NCI-H526 (cell line): ENCODE measurements around the gene IPO8.

Experiments
- DNase-seq, 2 experiments: peaks; one replicate each; lab custom pipeline; 2025; lab: John Stamatoyannopoulos, UW

Gene IPO8

DNA sequence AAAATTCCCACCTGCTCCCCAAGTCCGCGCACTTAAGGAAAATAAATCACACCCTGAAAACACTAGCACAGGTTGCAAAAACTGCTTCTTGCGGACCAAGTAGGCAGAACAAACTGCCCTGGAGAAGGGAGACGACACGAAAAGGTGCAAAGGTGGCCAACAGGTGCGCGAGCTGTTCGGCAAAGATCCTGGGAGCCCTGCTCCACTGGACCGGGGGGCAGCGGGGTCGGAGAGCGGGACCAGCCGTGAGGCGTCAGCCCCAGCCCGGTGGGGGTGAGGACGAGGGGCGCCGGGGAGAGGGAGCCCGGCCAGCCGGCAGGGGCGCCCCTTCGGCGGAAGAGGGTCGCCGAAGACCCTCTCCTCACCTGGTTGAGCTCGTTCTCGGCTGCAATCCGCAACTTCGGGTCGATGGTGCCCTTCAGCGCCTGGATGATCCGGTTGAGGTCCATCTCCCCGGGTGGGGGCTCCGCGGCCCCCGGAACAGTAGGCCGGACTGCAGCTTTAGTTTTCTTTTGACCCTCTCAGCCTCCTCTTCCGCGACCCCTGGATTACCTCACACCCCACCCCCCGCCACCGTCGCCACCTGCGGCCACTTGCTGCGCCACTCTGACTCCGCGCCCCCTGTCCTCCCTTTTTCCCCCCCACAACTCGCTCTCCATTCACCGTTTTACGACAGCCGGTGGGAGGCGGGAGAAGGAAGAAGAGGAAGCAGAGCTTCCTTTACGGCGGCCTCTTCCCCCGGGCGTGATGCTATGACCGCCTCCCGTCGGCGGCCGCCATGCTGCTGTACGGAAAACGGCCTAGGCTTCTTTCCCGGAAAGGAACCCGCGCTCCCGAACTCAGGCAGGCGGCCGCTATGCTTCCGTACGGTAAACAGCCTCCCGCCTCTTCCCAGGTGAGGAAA is at the start of gene IPO8:
Gene IPO8, minus strand, starts transcription at position 671 of the 904 bp plus-strand sequence. Its CDS starts 222 bp downstream, at position 449.
- peak; percentile 91 to 94 for DNase-seq

DNA sequence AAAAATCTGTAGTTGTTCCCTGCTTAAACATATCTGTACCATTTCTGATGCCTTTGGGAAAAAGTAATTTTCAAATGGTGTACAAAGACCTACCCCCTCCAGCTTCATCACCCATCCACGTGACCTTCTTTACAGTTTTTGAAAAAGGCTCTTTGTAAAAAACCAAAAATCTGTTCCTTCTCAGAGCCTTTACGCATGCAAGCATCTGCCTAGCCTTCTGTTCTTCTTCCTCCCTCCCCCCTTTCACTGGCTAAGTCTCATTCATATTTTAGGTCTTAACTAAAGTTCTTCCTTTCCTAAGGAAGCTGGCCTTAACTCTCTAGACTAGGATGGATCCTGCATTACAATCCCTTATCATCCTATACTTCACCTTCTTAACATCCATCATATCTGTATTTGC is 48.7 kb upstream of the IPO8 start:
- DNase-seq: no peak

DNA sequence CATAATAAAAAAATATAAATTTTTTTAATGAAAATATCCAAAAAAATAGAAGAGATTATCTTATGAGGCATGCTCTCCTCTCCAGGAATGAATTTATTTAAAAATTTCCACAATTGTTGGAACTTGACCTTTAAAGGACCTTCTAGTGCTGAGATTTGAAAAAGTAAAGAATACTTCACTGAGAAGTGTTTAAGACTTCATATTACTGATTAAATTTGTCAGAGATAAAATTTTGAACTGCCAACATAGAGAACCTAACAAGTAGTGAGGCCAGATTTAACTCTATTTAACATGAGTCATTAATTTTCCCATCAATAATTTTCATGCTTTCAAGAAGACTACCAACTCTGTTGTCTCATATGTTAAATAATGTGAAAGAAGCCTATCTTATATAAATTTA is 44.6 kb upstream of the IPO8 start:
- no peak for DNase-seq

DNA sequence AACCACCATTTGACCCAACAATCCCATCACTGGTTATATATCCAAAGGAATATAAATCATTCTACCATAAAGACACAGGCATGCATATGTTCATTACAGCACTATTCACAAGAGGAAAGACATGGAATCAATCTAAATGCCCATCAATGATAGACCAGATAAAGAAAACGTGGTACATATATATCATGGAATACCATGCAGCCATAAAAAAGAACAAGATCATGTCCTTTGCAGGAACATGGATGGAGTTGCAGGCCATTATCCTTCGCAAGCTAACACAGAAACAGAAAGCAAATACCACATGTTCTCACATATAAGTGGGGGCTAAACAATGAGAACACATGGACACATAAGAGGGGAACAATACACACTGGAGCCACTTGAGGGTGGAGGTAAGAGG is 43.4 kb upstream of the IPO8 start:
- no peak for DNase-seq

DNA sequence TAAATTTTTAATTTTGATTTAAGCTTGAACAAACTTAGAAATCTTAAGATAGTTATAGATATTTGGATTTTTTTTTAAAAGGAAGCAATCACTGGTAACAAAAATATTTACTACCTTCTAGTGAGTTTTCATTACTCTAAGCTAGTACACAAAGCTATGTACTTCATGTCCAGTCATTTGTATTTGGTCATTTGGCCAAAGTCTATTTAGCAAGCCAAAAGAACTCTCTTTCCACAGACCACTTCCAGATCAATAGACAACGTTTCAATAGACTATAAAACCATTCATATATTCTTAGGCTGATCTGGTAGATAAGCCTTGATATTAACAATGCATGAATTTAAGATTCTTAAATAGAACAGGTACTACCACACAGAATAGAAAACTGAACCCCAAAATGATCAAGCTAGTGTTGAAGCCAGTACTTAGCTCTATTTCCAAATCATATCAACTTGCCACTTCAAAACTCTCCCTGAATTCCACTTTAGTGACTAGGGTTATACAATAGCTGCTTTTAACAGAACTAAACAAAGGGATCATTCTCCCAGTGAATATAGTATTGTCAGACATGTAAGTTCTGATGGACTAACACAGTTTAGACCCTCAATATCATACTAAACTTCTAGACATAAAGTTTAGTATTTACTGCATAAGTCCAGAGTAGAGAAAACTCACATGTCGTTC is 37.4 kb upstream of the IPO8 start:
- DNase-seq: no peak

DNA sequence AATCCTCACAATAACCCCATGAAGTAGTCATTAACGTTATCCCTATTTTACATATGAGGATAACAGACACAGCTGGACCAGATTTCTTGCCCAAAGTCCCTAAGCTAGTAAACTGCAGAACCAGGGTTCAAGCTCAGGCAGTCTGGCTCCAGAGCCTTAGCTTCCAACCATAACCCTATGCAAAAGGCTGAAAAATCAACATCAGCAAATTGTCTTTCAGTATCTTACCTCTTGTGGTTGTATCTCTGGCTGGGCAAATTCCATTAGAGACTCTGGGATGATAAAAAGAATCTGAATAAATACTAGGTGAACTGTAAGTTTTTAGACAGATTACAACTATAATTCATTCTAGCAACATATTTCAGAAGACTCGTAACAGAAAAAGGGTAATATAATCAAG is 34.3 kb upstream of the IPO8 start:
- no peak for DNase-seq

DNA sequence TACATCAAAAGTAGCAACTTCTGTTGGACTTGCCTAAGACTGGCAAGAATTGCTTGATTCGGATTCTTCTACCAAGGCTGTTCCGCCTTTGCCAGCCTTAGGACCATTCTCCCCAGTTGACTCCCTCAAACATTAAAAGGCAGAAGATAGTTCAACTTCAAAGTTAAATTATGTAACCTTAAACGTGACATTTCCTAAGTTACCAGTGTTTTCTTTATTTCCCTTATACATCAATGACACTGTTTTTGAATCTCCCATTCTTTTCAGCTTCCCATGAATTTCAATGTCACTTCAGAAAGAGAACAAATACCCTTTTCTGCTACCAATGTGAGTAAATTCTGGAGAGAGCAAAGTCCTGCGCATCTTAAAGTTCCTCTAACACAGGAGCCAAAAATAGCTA is 33.9 kb upstream of the IPO8 start:
- no peak for DNase-seq

DNA sequence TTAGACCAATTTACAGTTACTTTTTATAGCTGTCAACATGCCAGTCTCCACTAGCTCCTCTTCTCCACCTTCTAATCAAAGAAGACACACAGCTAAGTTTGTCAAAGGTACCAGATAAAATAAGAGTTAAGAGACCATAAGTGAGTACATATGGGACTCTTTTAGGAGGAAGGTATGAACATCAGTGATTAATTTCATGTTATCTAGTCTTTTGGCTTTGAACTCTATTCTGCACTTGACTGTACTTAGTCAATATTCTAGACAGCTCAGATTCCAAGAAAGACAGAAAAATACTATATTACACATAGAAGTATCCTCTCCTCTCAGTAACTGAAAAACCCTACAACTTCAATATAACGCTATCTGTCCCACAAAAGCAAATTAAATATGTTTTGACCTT is 31.0 kb upstream of the IPO8 start:
- no peak for DNase-seq

DNA sequence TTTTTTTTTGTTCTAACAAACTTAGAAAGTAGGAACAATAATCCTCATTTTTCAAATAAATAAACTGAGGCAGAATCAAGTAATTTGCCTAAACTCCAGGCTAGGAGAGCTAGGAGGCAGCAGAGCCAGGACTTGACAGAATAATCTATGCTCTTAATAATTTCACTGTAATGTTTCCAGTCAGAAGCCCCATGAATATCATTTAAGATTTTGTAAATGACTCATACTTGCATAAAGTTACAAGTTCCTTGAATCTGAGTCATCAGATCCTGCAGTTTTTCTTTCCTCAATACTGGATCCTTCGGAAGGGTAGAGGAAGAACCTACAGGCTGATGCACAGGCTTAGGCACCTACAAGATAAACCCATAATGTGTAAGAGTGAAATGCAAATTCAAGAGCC is 30.1 kb upstream of the IPO8 start:
- no peak for DNase-seq

DNA sequence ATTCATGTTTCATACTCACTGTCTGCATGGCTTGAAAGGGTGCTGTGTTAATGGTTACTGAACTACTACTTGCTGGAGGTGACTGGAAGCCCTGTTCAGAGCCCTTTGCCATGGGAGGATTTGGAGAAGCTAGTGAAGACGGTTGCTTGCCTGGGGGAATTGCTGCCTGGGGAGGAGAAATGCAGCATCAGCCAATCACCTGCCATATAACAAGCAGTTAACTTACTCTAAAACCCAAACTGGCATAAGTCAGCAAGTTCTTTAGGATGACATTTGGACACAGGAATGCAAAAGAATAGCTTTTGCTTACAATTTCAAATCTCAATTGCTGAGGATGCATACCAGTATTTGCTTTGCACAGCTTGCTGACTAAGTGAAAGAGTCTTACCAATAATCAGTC is 23.4 kb upstream of the IPO8 start:
- DNase-seq: no peak

DNA sequence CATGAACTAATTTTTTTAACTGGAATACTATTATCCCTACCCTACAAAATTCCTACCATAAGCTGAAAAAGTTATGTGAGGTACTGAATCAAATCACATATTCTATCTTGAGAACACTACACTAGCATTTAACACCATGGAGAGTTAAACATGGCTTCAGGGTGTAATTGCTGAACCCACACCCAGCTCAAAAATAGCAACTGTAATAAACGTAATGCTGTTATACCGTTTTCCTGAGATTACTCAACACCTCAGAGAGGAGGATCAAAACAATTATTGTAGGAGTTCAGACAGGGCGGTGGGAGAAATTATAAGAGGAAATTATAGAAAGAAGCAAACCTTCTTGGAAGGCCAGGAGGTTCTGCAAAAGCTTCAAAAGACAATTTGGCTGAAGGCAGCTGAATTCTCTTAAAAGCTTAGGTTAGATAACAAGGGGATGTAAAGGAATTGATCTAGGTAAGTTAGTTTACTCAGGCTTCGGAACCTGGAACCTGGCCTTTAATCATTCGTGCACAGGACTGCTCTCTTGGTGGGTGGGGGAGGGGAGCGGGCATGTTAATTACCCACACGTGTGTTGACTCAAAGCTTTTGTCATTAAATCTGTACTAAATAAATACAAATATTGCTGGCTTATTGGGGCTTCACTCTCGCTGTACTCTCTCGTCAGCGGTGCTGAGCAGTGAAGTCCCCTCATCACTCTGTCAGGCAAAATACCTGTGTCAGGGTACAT is 12.1 kb upstream of the IPO8 start:
- no peak for DNase-seq

DNA sequence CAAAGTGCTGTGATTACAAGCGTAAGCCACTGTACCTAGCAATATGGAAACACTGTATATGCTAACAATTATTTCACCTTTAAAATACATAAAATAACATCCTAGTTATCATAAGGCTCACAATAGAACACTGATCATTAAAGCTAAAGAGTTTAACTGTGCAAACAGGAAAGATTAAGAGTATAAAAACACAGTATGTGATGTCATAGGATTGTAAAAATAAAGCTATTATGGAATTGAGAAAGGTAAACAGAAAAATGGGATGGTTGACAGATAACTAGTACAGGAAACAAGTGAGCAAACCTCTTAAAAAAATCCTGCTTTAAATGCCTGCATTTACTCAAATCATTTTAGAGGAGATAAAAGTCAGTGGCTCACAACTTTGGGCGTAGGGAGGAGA is 10.8 kb upstream of the IPO8 start:
- no peak for DNase-seq

DNA sequence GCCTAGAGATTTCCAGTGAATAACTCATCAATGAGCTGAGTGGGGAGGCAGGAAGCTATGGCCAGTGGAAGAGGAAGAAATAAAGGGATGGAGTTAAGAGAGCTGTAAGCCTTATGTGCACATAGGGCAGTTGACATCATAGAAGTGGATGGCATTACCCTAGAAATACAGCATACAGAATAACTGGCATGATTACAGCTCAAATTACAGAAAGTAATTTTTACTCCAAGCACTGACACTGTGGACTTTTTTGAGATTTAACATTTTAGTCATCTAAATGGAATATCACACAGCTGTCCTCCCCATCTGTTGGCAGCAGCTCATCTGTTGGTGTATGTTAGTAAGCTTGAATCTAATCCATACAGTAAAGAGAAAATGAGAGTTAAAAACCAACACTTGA is 5.4 kb upstream of the IPO8 start:
- no peak for DNase-seq

DNA sequence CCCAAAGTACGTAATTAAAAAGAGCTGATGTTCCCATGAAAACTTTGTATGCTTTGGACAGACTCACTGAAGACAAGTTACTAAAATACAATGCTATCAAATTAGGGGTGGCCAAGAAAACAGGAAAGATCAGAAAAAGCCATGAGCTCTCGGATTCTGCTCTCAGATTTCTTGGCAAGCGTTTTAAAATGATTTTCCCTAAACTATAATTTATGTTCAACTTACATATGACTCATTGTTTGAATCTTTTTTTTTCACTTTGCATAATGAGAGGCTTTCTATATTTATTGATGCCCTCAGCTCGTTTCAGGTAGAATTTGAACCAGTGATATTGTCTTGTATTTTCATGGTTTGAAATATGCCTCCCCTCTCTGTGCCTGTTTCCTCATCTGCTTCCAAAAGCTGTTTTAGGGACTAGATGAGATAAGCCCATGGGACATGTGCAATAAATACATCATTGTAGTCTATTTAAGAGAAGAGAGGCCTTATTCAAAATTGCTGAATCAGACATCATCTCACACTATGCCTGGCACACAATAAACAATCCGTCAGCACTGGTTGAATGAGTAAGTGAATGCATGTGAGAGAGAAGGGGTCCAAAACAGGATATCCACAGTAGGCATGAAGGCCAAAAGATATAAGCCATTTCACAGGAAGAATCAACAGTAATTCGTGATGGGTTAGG is 4.7 kb upstream of the IPO8 start:
- DNase-seq: no peak

DNA sequence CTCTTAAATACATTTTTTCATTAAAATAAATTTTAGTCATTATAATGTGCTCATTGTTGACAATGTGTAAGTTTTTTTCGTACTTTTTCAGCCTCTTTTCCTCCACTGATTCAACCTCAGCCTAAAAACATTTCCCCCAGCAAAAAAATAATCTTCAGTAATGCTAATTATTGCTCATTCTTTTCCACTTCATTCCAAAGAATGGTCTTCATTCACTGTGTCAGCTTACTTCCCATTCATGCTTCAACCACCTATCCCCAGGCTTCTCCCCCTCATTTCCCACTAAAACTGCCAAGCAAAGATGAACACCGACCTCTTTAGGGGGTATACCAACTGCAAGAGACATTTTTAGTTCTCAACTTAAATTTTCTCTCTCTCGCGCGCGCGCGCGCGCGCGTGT is 2.7 kb upstream of the IPO8 start:
- no peak for DNase-seq

DNA sequence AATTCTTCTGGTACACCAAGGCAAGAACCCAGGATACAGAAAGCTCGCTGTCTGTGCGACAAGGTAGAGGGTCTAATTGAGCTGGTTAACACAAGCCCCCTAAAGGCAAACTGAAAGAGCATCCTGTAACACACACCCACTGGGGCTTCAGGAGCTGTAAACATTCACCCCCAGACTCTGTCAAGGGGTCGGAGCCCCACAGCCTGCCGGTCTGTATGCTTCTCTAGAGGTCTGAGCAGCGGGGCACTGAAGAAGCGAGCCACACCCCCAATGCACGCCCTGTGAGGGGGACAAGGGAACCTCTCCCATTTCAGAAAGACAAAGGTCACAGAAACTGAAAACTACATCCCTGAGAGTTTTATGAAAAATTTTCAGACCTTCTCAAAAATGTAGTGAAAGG is 1.3 kb upstream of the IPO8 start:
- DNase-seq: no peak

DNA sequence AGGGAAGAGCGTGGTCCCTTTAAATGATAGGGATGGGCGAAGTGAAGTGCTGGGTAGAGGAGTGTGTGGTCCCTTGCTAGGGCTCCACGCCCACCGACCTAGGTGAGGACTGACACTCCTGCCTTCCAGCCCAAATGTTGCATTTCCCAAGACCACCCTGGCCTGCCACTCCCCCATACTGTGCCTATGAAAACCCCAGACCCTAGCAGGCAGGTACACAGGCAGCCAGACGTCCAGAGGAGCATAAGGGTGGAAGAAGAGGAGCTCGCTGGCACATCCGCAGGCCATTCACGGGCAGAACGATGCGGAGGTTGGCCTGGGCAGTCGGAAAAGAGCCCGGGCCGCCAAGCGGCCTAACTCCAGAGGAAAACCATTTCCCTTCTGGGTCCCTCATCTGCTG is 817 bp upstream of the IPO8 start:
- DNase-seq: no peak

DNA sequence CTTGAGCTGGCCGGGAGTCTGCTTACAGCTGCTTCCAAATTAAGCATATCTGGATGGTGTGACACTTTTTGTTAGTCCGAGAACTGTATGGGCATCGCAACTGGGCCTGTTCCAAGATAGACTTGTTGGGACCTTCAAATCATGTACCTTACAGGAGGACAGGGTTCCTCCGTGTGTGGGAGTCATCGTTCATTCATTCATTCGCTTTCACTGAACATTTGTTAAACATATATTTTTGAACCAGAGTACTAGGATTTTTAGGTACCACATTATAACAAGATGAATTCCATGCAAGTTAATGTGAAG is 387 bp upstream of the IPO8 start:
- DNase-seq: no peak

DNA sequence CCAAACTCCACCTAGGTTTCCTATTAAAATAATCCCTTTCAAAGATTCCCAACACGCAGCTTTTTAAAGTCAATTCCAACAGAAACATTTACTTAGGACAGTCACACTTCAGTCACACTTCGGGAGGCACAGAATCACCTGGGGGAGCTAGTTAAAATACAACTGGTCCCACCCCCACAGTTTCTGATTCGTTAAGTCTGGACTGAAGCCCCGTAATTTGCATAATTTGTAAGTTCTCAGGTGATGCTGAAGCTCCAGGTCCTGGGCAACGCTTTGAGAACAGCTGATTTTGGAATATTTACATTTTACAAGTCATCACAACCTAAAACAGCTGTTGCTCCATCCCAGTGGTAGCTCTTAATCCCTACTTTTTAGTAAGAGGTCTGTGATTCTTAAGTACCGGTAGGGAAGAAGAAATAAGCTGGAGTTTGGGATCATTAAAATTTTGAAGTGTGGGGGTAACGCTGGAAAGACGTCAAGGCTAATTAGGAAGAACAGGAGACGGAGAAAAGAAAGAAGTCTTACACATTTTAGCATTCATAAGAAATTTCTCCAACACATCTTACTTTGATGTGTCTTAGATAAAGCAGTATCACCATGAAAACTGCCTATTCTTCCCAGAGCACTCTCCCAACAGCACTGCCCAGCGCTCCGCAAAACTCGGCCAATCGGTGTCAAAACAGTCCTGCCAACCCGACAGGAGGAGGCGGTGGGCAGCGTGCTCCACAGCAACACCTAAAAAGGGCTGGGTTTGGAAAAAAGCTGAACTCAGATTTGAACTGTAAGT is 1.1 kb downstream of the IPO8 start:
- peak; percentile 62 to 85 for DNase-seq

DNA sequence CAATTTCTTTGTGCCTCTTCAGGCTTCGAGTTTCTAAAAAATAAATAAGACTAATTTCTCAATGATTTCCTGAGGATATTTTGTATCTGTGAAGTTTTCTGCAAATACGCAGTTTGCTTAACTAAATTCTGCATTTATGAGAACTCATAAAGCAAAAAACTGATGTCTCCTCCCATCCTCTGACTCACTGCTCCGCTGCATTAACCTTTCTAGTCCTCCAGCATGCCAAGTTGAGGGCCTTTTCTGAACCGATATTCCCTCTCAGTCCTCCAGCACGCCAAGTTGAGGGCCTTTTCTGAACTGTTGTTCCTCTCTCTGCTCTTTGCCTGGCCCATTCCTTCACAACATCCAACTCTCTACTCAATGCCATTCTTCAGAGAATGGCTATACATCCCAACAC is 3.2 kb downstream of the IPO8 start:
- no peak for DNase-seq

DNA sequence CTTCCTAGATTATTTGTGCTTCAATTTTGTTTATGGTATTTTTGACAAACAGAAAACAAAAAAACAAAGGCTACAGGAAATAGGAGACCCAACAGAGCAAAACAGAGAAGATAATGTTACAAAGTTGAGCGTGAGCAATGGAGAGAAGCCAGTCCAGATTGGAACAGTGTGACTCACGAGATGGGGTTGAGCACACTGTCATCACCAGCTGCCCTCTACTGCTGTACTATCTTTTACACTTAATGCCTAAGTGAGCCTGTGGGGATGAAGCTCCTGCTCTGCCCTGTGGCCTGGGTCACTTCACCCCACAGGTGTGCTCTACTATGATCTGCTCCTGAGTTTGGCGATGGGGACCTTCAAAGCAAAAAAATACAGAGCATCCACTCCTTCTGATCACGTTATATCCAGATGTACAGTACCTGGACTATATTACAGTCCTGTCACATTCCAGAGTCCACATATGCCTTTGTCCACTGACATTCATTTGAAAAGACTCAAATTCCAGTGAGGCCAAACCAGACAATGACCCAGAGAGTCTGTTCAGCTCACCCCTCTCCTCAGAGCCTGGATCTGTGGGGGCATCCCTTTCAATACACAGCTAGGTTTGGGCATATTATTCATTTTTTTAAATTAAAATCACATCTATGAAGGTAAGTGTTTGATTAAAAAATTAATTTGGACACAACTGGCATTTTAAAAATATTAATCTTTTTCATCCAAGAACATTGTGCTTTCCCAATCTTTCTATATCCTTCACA is 4.4 kb downstream of the IPO8 start:
- no peak for DNase-seq
